Adipocyte (in vitro differentiated cells): ENCODE data around the gene POM121.
"Not testable (repeated sequence)": the region's sequence is repeated elsewhere in the genome, so short reads cannot be mapped to it uniquely, and the experiment has no call there.

ENCODE experiments used
- DNase-seq: peaks from one replicate; pipeline ENCODE4 v3.0.0-alpha.2; 2015; ENCODE audit warnings: low read depth
- H3K27me3 ChIP-seq: replicated peaks from 2 replicates; pipeline ENCODE4 v1.7.0; 2013; ENCODE audit warnings: mild to moderate bottlenecking, low read length, moderate library complexity; ENCODE audit not compliant: control insufficient read depth, insufficient read depth
- H3K36me3 ChIP-seq: 2 replicates; pipeline ENCODE4 v1.7.0; 2013; ENCODE audit warnings: low read length, mild to moderate bottlenecking, moderate library complexity; ENCODE audit not compliant: control insufficient read depth, insufficient read depth, severe bottlenecking
- H3K4me1 ChIP-seq: 2 replicates; pipeline ENCODE4 v1.7.0; 2013; ENCODE audit warnings: mild to moderate bottlenecking, low read length, moderate library complexity; ENCODE audit not compliant: control insufficient read depth, insufficient read depth
- H3K4me3 ChIP-seq: 2 replicates; pipeline ENCODE4 v1.7.0; 2013; ENCODE audit warnings: mild to moderate bottlenecking, low read length, moderate library complexity
- H3K9ac ChIP-seq: 2 replicates; pipeline ENCODE4 v1.7.0; 2013; ENCODE audit warnings: mild to moderate bottlenecking, low read length, moderate library complexity
- H3K9me3 ChIP-seq: 2 replicates; pipeline ENCODE4 v1.7.0; 2013; ENCODE audit warnings: mild to moderate bottlenecking, low read length, moderate library complexity; ENCODE audit not compliant: control insufficient read depth

The POM121 gene

GRCh38 chr7:72924733-72925545 lies at the start of gene POM121:
TSS of gene POM121 (plus strand) at chr7:72925095. CDS start at chr7:72925122, 27 bp downstream.
- Histone ChIP-seq H3K27me3 (no peaks in the 10 kb centered on the region), H3K4me3 (peak within 1 kb of the TSS; percentile 97), H3K9ac (peak within 1 kb of the TSS; percentile 99), H3K36me3 (peaks cover 47% of the 10 kb centered on the region), H3K9me3 (no peaks in the 10 kb centered on the region), H3K4me1 (peaks cover 18% of the 10 kb centered on the region)
- peak; percentile 92 for DNase-seq

DNA sequence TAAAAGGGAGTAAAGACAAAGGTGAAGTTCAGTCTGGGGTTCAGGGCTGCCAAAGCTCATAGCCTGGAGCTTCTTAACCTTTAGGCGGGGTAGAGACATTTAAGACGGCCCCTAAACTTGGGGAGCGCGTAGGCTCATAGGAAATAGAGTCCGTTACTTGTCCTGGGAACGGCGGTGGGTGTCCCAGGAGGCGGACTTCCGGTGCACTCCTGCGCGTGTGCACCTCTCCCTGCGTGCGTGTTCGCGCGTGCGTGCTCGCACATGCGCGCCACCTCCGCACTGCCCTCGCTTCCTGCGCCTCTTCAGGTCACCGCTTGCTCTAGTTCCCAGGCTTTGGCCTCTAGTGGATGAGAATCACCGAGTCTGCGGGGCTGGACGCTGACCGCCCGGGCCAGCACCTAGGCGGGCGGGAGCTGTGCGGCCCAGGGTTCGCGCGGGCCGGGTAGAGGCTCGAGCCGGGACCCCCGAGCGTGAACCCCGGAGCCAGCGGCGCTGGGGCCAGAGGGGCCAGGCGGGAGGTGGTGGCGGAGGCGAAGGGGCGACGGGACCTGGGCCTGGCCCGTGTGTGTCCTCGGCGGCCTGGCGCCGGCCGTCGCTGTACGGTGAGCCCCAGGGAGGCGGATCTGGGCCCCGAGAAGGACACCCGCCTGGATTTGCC lies 45.7 kb upstream of the POM121 start:
- not testable (repeated sequence) for H3K36me3 ChIP-seq, H3K4me1 ChIP-seq, H3K27me3 ChIP-seq, H3K9me3 ChIP-seq
- Histone ChIP-seq H3K4me3 (peak overlapping the region; percentile 90), H3K9ac (peak overlapping the region; percentile 94)
- peak; percentile 85 for DNase-seq

- DNase-seq, result peak; percentile 78
- Histone ChIP-seq H3K4me3 (peak overlapping the region; percentile 90), H3K9ac (peak overlapping the region; percentile 94)
- not testable (repeated sequence) for H3K9me3 ChIP-seq, H3K4me1 ChIP-seq, H3K36me3 ChIP-seq, H3K27me3 ChIP-seq
These were observed 45.1 kb upstream of the POM121 start for GRCh38 chr7:72879737-72880215.

- H3K9ac ChIP-seq, H3K4me3 ChIP-seq, DNase-seq, H3K4me1 ChIP-seq, H3K27me3 ChIP-seq, H3K9me3 ChIP-seq: not testable (repeated sequence)
- peaks cover 28% of the 10 kb centered on the region for H3K36me3 ChIP-seq
These were observed 33.1 kb upstream of the POM121 start for GRCh38 chr7:72891750-72892149.

DNA sequence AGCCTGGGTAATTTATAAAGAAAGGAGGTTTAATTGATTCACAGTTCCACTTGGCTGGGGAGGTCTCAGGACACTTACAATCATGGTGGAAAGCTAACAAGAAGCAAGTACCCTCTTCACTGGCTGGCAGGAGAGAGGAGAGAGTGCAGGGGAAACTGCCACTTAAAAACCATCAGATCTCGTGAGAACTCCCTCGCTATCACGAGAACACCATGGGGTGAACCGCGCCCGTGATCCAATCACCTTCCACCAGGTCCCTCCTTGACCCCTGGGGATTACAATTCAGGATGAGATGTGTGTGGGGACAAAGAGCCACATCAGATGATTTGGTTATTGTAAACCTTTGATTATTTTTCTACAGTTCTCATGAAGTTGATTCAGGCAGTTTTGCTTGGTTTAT lies 20.2 kb upstream of the POM121 start:
- H3K36me3 ChIP-seq, result peaks cover 34% of the 10 kb centered on the region
- not testable (repeated sequence) for H3K4me3 ChIP-seq, H3K9ac ChIP-seq, H3K27me3 ChIP-seq, H3K4me1 ChIP-seq, DNase-seq, H3K9me3 ChIP-seq

DNA sequence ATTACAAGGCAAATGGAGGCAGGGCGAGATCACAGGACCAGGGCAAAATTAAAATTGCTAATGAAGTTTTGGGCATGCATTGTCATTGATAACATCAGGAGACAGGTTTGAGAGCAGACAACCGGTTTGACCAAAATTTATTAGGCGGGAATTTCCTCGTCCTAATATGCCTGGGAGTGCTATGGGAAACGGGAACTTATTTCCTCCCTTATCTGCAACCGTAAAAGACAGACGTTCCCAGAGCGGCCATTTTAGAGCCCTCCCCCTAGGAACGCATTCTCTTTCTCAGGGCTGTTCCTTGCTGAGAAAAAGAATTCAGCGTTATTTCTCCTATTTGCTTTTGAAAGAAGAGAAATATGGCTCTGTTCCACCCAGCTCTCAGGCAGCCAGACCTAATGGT lies 16.5 kb upstream of the POM121 start:
- not testable (repeated sequence) for H3K9me3 ChIP-seq, DNase-seq, H3K4me1 ChIP-seq, H3K27me3 ChIP-seq, H3K9ac ChIP-seq, H3K4me3 ChIP-seq
- peaks cover 20% of the 10 kb centered on the region for H3K36me3 ChIP-seq

DNA sequence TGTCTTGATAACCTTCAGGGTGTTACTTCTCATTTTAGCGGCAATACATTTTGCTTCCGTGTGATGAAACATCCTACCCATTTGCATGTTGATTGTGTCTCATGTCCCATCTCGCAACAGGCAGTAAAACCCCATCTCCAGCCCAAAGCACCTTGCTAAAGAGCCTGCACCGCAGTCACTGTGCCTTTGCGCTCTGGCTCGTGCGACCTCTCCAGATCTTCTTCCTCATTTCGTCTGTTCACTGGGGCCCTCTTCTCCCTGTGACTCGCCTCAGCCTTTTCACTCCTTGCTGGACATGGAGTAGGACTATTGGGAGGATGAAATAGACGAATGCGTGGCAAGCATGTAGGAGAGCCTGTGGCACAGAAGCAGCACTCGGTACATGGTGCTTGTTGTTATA lies 13.5 kb upstream of the POM121 start:
- not testable (repeated sequence) for H3K4me3 ChIP-seq, DNase-seq
- H3K36me3 ChIP-seq, result peaks cover 26% of the 10 kb centered on the region

GRCh38 chr7:72913750-72914149 lies 11.1 kb upstream of the POM121 start:
- H3K27me3 ChIP-seq, DNase-seq, H3K4me3 ChIP-seq, H3K9ac ChIP-seq, H3K9me3 ChIP-seq, H3K4me1 ChIP-seq: not testable (repeated sequence)
- H3K36me3 ChIP-seq, result peaks cover 30% of the 10 kb centered on the region

More for the DNA sequence above, 13.5 kb upstream of the POM121 start:
- not testable (repeated sequence) for H3K9ac ChIP-seq, H3K4me1 ChIP-seq, H3K27me3 ChIP-seq, H3K9me3 ChIP-seq

GRCh38 chr7:72914756-72915525 lies 10.0 kb upstream of the POM121 start:
- H3K9me3 ChIP-seq, H3K4me1 ChIP-seq, H3K4me3 ChIP-seq, H3K9ac ChIP-seq, H3K27me3 ChIP-seq: not testable (repeated sequence)
- peaks cover 30% of the 10 kb centered on the region for H3K36me3 ChIP-seq
- peak; percentile 59 for DNase-seq

GRCh38 chr7:72919256-72919775 lies 5.6 kb upstream of the POM121 start:
- Histone ChIP-seq H3K27me3 (no peaks in the 10 kb centered on the region), H3K4me3 (no peak overlapping the region), H3K9ac (peak overlapping the region; percentile 6), H3K36me3 (peaks cover 21% of the 10 kb centered on the region), H3K9me3 (no peaks in the 10 kb centered on the region), H3K4me1 (peaks cover 11% of the 10 kb centered on the region)
- DNase-seq, result no peak

DNA sequence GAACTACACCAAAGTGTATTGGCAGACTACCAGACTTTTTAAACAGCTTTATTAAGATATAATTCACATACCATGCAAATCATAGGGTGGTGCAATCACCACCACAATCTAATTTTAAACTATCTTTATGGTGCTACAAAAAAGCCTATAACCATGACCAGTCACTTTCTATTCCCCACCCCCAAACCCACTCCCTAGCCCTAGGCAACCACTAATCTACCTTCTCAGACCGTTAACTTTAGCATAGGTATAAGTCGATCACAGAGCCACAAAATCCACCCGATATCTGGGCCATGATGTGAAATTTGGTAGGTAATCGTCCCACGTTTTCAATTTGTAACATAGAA lies 536 bp upstream of the POM121 start:
- H3K36me3 ChIP-seq, result peaks cover 42% of the 10 kb centered on the region
- peak overlapping the region; percentile 99 for H3K9ac ChIP-seq
- DNase-seq, result no peak
- peaks cover 24% of the 10 kb centered on the region for H3K4me1 ChIP-seq
- no peaks in the 10 kb centered on the region for H3K27me3 ChIP-seq
- no peaks in the 10 kb centered on the region for H3K9me3 ChIP-seq
- peak overlapping the region; percentile 97 for H3K4me3 ChIP-seq
